AG09309 (cell line): Measurements from ENCODE around the gene ATP10A.

ENCODE experiments used
- DNase-seq: peaks from one replicate; pipeline ENCODE4 v3.0.0-alpha.2; 2010; ENCODE audit warnings: low read depth
- H3K4me3 ChIP-seq: 2 replicates; pipeline ENCODE4 v1.5.1; 2011; ENCODE audit warnings: mild to moderate bottlenecking, low read depth, low read length, moderate library complexity; ENCODE audit not compliant: control insufficient read depth
- TF ChIP-seq, protein P1 (sequence below): IDR thresholded peaks from 2 replicates; pipeline ENCODE4 v1.5.1; 2011; ENCODE audit warnings: mild to moderate bottlenecking, low read depth, low read length, inconsistent platforms; ENCODE audit not compliant: insufficient read depth, control insufficient read depth; ENCODE audit errors: missing control alignments

The ATP10A gene

DNA sequence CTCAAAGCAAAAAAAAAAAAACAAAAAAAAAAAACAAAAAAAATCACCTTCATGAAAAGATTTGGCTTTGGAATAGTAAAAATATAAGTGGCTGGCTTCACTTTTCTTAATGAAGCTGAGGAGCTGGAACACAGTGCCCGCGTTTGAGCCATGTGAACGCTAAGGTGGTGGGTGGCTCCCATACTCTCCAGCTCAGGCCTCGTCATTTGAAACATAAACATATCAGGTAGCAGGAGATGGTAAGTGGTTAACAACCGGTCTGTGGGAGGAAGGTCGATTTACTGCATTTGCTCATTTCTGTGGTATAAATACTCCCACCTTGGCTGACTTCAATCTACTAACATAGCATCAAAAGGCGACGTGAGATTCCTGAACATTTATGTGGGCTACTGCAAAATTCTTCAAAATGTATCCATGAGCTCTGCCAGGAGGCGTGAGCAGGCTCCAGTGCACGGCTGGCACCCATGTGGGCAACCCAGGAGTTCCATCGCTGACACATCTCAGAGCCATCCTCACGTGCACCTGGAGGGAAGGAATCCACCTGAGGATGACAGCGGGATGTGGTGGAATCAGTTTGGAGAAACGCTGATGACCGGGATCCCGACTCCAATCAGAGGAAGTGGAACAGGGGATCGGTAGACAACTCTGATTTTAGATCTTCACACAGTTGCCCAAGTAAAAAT, 157.6 kb downstream of the ATP10A start:
- DNase-seq, result no peak
- TF ChIP-seq, protein P1, sequence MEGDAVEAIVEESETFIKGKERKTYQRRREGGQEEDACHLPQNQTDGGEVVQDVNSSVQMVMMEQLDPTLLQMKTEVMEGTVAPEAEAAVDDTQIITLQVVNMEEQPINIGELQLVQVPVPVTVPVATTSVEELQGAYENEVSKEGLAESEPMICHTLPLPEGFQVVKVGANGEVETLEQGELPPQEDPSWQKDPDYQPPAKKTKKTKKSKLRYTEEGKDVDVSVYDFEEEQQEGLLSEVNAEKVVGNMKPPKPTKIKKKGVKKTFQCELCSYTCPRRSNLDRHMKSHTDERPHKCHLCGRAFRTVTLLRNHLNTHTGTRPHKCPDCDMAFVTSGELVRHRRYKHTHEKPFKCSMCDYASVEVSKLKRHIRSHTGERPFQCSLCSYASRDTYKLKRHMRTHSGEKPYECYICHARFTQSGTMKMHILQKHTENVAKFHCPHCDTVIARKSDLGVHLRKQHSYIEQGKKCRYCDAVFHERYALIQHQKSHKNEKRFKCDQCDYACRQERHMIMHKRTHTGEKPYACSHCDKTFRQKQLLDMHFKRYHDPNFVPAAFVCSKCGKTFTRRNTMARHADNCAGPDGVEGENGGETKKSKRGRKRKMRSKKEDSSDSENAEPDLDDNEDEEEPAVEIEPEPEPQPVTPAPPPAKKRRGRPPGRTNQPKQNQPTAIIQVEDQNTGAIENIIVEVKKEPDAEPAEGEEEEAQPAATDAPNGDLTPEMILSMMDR, result no peak
- no peak overlapping the region for H3K4me3 ChIP-seq

DNA sequence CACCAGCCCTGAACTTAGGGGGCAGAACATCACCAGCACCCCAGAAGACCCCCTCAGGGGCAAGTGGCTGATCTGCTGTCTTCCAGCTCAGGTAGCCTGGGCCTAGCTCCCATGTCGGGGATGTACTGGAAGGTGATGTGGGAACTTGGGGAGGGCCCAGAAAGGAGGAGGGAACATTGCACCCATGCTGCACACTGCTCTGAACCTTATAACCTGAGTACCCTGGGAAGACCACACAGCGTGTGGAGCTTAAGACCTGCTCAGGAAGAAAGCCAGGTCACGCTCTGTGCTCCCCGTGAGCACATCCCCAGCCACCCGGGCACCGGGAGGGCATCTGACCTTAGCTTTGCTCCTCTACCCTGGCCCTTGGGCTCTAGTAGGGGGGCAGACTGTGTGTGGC, 159.4 kb downstream of the ATP10A start:
- TF ChIP-seq, protein P1, result no peak
- DNase-seq, result no peak
- H3K4me3 ChIP-seq, result no peak overlapping the region

DNA sequence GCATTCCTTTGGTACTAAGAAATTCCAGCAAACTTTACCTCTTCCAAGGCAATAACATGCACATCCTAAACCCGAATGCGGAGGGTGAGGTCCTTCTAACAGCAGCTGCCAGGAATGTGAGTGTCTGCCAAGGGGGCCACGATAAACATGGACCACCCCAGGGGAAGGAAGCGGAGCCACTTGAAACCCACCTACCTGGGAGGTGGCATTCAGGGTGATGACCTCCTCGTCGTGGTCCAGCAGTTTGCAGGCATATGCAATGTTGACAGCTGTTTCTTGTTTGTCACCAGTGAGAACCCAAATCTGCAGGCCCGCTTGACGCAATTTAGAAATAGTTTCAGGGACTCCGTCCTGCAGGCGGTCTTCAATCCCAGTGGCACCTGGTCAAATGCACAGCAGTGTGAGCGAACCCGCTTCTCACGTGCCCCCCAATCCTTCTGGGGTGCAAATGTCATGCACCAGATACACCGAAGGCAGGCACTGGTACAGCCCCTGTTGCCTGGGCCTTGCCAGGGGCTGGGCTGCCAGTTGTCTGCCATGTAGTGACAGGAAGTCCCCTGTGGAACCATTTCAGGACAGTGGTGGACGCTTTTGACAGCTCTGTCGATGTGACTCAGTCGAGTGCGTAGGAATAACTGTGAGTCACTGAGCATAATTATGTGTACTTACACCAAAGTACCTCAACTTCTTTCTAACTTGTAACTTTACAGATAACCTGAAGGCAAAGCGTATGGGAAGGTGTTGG, 161.2 kb downstream of the ATP10A start:
- no peak overlapping the region for H3K4me3 ChIP-seq
- DNase-seq, result no peak
- TF ChIP-seq, protein P1, result no peak

DNA sequence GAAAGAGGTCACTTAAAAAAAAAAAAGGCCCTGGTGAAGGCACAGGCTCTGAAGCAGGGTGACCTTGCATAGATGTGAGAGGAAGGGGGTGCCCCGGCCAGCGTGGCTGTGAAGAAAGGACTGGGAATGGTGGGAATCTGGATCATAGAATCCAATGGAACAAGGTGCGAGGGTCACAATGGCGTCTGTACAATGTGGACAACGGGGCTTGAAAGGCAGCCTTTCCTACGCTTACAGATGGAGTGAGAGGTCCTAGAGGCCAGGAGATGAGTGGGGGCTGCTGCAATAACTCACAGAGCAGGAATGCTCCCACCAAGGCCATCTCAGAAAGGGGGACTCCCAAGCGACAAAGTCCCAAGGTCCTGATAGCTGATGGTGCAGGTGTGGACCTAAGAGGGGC, 162.2 kb downstream of the ATP10A start:
- no peak for DNase-seq
- H3K4me3 ChIP-seq, result no peak overlapping the region
- TF ChIP-seq, protein P1, result no peak

DNA sequence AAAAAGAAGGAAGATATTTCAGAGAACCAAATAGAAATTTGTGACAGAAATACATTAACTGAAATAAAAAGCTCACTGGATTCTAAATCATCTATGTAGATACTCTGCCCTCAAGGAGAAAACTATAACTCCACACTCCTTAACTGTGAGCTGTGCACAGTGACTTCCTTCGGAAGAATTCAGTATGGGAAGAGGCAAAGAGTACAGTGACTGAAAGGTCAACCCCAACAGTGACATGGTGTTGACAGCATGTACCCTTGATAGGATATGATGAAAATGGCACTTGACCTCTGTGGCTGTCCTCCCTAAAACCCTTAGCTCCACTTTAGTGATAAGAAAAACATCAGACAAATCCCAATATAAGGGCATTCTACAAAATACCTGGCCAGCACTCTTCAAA, 165.5 kb downstream of the ATP10A start:
- H3K4me3 ChIP-seq, result no peak overlapping the region
- TF ChIP-seq, protein P1, result no peak
- no peak for DNase-seq

DNA sequence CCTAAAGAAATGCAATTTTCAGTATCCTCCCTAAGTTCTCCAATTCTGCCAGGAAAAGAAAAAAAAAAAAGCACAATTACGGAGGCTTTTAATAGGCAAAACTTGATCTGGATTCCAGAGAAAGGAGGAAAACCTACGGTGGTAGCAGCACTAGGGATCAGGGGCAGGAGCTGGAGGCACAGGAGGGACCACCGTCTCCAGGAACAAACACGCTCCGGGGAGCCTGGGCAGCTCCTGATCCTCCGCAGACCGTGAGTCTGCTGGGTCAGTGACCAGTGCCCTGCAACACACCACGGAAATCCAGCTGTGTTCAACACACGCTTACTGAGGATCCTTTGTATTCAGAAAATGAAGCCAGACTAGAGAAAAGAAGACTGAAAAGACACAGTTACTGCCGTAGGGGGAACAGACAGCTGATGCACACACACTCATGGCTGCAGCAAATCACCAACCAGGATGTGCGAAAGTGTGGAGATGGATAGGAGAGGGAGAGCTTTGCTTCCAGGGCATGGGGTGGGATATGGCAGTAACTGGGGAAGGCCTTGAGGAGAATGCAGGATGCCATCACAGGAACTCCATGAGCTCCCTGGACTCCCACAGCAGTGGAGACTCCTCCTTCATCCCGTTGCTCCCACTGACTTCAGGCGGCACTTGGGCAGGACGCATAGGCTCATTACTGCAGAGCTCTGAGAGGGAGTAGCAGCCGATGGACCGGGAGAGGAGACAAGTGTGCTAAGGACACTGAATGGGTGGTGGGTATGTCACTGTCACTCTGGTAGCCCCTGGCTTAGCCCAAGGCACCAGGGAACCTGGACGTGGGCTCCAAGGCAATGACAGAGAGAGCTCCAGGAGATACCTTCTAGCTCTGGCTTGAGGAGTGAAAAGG, 167.0 kb downstream of the ATP10A start:
- TF ChIP-seq, protein P1, result no peak

More for the DNA sequence above, 167.0 kb downstream of the ATP10A start:
- no peak for DNase-seq
- no peak overlapping the region for H3K4me3 ChIP-seq
